MM.1S (cell line): ENCODE results near the gene RDH12.

Experiments
- DNase-seq: peaks from one replicate; pipeline ENCODE4 v3.0.0-alpha.2; 2015
- H2AFZ ChIP-seq: fragments of 300-600 bp; sonication (generic); 2 replicates; pipeline ENCODE4 v1.6.0; 2016; ENCODE audit warnings: antibody characterized with exemption, low read length
- H3F3A ChIP-seq: fragments of 300-600 bp; sonication (generic); 2 replicates; pipeline ENCODE4 v1.6.1; 2016; ENCODE audit warnings: mild to moderate bottlenecking, antibody characterized with exemption, low read length, moderate library complexity, mixed read lengths; ENCODE audit not compliant: insufficient read depth
- H3K27ac ChIP-seq: fragments of 300-600 bp; sonication (generic); 2 replicates; pipeline ENCODE4 v1.5.1; 2016; ENCODE audit warnings: mild to moderate bottlenecking, low read length
- H3K27me3 ChIP-seq: fragments of 300-600 bp; sonication (generic); replicated peaks from 2 replicates; pipeline ENCODE4 v1.6.0; 2016; ENCODE audit warnings: low read length; ENCODE audit not compliant: insufficient read depth
- H3K36me3 ChIP-seq: fragments of 300-600 bp; sonication (generic); replicated peaks from 2 replicates; pipeline ENCODE4 v1.6.1; 2016; ENCODE audit warnings: mild to moderate bottlenecking, low read length, mixed read lengths; ENCODE audit not compliant: insufficient read depth
- H3K4me1 ChIP-seq: fragments of 300-600 bp; sonication (generic); 2 replicates; pipeline ENCODE4 v1.6.1; 2016; ENCODE audit warnings: low read length, mixed read lengths
- H3K4me2 ChIP-seq: fragments of 300-600 bp; sonication (generic); 2 replicates; pipeline ENCODE4 v1.6.0; 2016; ENCODE audit warnings: low read depth, low read length
- H3K4me3 ChIP-seq: fragments of 300-600 bp; sonication (generic); 2 replicates; pipeline ENCODE4 v1.5.1; 2016; ENCODE audit warnings: low read length, mixed read lengths
- H3K79me2 ChIP-seq: fragments of 300-600 bp; sonication (generic); 2 replicates; pipeline ENCODE4 v1.6.1; 2016; ENCODE audit warnings: mixed run types, low read length, mixed read lengths
- H3K9ac ChIP-seq: fragments of 300-600 bp; sonication (generic); 2 replicates; pipeline ENCODE4 v1.6.1; 2016; ENCODE audit warnings: low read length, mixed read lengths
- H3K9me2 ChIP-seq: fragments of 300-600 bp; sonication (generic); replicated peaks from 2 replicates; pipeline ENCODE4 v1.6.1; 2016; ENCODE audit warnings: mild to moderate bottlenecking, low read length, mixed read lengths; ENCODE audit not compliant: insufficient read depth
- H3K9me3 ChIP-seq: fragments of 300-600 bp; sonication (generic); replicated peaks from 2 replicates; pipeline ENCODE4 v1.6.1; 2016; ENCODE audit warnings: mild to moderate bottlenecking, low read length, mixed read lengths; ENCODE audit not compliant: insufficient read depth
- H4K20me1 ChIP-seq: fragments of 300-600 bp; sonication (generic); 2 replicates; pipeline ENCODE4 v1.6.1; 2016; ENCODE audit warnings: mild to moderate bottlenecking, low read length, moderate library complexity, mixed read lengths; ENCODE audit not compliant: insufficient read depth
- CTCF ChIP-seq: fragments of 300-600 bp; sonication (generic); IDR thresholded peaks from 2 replicates; pipeline ENCODE4 v1.5.1; 2016; ENCODE audit warnings: antibody characterized with exemption, low read length, mixed read lengths
- EZH2 ChIP-seq: fragments of 300-600 bp; sonication (generic); optimal IDR thresholded peaks from 2 replicates; pipeline ENCODE3; 2017; ENCODE audit warnings: low read depth, mild to moderate bottlenecking, antibody characterized with exemption, low read length, mixed read lengths
- EZH2phosphoT487 ChIP-seq: fragments of 300-600 bp; sonication (generic); IDR thresholded peaks from 2 replicates; pipeline ENCODE4 v1.6.1; 2018; ENCODE audit warnings: antibody characterized with exemption, low read length

Gene RDH12

DNA sequence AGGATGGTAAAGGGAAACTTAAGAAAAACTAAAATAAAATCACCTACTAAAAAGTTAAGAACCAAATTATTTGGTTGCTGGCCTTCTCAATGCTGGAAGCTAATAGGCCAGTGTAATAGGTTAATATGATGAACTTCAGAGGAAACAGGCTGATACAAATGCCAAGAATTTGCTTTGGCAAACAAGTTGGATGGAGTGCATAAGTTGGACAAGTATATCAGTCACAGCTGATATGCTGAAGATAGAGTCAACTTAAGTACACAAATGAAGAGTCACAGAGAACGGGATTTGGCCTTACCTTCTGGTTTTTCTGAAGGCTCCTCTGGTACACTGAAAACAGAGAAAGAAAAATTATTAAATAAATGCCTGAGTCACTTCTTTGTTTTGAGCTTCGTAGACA lies 66.5 kb downstream of the RDH12 start:
- Histone ChIP-seq H3K79me2 (no peaks in the 10 kb centered on the region), H4K20me1 (no peaks in the 10 kb centered on the region), H3K9ac (no peak overlapping the region), H3F3A (no peaks in the 10 kb centered on the region), H3K4me3 (no peak overlapping the region), H3K9me3 (no peaks in the 10 kb centered on the region), H3K36me3 (no peaks in the 10 kb centered on the region), H2AFZ (no peak overlapping the region), H3K27ac (no peak overlapping the region), H3K4me1 (no peaks in the 10 kb centered on the region), H3K27me3 (no peaks in the 10 kb centered on the region), H3K4me2 (no peak overlapping the region), H3K9me2 (no peaks in the 10 kb centered on the region)
- no peak for TF ChIP-seq CTCF
- TF ChIP-seq EZH2: no peak
- no peak for TF ChIP-seq EZH2phosphoT487
- no peak for DNase-seq

- Histone ChIP-seq H3K4me1 (no peaks in the 10 kb centered on the region), H3K27me3 (no peaks in the 10 kb centered on the region), H3K9me2 (no peaks in the 10 kb centered on the region), H3K9me3 (no peaks in the 10 kb centered on the region), H3F3A (no peaks in the 10 kb centered on the region), H3K27ac (no peak overlapping the region), H3K4me2 (no peak overlapping the region), H2AFZ (no peak overlapping the region), H4K20me1 (no peaks in the 10 kb centered on the region), H3K79me2 (no peaks in the 10 kb centered on the region), H3K9ac (no peak overlapping the region), H3K4me3 (no peak overlapping the region), H3K36me3 (no peaks in the 10 kb centered on the region)
- no peak for DNase-seq
- TF ChIP-seq CTCF (no peak), EZH2phosphoT487 (no peak), EZH2 (no peak)
Measured at GRCh38 chr14:67773844-67774377, 72.2 kb downstream of the RDH12 start.

DNA sequence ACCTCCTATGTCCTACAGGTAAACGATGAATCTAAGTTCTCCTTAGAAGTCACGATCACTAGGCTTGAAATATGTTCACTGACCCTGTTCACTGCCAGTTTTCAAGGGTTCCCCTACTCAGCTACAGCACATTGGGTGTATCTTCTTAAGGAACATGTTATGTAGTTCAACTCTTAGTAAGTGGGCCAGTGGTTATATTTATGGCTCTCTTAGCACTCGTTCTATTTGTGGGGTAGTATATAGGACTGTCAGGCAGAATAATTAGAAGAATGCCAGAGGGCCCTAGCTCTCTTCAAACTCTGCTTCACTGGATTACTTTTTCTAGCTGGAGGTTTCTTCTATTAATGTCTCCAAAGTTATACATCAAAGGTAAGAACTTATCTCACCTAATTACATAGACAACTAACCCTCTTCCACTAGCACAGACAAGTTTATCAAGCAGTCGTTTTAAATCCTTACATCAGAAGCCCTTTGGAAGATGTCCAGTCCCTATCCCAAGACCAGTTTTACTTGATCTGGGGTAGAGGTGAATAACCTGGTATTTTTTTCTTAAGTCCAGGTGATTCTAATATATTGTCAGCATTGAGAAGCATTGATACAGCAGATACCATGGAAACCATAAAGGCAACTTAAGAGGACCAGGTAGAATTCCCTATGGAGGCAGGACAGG lies 75.1 kb downstream of the RDH12 start:
- no peak for TF ChIP-seq CTCF
- no peak for TF ChIP-seq EZH2
- no peak for TF ChIP-seq EZH2phosphoT487
- Histone ChIP-seq H3K4me3 (no peak overlapping the region), H3K36me3 (no peaks in the 10 kb centered on the region), H3K27ac (no peak overlapping the region), H4K20me1 (no peaks in the 10 kb centered on the region), H3K9ac (no peak overlapping the region), H3K4me2 (no peak overlapping the region), H3K9me2 (no peaks in the 10 kb centered on the region), H3K79me2 (no peaks in the 10 kb centered on the region), H3F3A (no peaks in the 10 kb centered on the region), H3K4me1 (no peaks in the 10 kb centered on the region), H3K9me3 (no peaks in the 10 kb centered on the region), H3K27me3 (no peaks in the 10 kb centered on the region), H2AFZ (no peak overlapping the region)
- no peak for DNase-seq
